CD4-positive, alpha-beta T cell treated with Interleukin-17A for 4 hours (primary cell): ENCODE data around the gene MBTD1.
"Not testable (repeated sequence)": the region's sequence is repeated elsewhere in the genome, so short reads cannot be mapped to it uniquely, and the experiment has no call there.

ENCODE experiments used
- DNase-seq: peaks from one replicate; pipeline ENCODE4 v3.0.0-alpha.2; 2020; ENCODE audit warnings: mixed read lengths

Gene MBTD1

DNA sequence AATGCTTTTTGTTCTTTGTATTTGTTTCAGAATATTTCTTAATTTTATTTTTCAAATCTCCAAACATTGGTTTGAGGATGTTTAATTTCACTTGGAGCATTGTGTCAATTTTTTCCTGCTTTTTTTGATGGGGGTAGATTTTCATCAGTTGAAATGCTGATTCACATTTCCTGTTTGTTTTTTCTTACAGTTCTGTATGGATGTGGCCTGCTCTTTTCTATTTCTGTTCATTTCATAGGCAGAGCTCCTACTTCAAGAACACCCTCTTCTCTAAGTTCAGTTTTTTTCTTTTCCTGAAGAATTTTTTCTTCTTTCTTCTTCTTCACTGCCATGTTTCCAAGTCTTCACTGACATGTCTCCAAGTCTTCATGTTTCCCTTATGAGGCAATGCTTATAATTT, 8.8 kb downstream of the MBTD1 start:
- no peak for DNase-seq

- DNase-seq: no peak
Observed at GRCh38 chr17:51250314-51250840, 9.5 kb downstream of the MBTD1 start.

GRCh38 chr17:51245535-51245934, 14.3 kb downstream of the MBTD1 start:
- no peak for DNase-seq

GRCh38 chr17:51244041-51244440, 15.8 kb downstream of the MBTD1 start:
- no peak for DNase-seq

DNA sequence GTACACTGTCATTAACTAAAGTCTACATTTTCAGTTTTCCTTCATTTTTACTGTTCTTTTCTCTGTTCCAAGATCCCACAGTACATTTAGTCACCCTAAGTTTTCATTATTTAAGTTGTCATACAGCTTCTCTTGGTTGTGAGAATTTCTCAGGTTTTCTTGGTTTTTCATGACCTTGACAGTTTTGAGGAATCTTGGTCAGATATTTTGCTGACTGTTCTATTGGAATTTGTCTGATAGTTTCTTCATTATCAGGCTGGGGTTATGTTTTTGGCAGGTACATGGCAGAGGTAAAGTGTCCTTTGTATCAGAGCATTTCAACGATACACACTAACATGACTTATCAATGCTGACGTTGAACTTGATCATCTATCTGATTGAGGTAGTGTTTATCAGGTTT, 19.6 kb downstream of the MBTD1 start:
- no peak for DNase-seq

DNA sequence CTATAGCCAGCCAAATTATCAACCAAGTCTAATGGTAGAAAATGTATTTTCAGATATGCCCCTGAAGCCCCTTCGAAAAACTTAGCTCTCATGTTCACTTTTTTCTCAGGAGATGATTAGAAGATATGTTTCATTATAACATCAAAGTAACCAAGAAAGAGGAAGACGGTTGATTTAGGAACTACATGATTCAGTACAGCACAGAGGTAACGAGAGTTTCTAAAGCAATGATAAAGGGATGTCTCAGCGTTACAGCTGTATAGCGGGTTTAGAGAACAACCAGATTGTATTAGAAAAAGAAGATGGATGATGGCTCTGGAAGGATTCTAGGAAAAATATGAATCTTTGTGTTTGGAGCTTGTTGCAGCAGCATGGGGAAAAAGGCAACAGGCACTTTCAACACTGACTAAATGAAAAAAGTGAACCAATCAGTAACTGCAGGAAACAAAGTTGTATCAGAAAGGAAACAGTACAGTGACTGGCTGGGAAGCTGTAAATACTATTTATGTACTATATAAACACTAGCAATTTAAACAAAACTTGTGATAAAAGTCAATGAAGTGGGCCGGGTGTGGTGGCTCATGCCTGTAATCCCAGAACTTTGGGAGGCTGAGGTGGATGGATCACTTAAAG, 21.5 kb downstream of the MBTD1 start:
- DNase-seq: no peak

GRCh38 chr17:51234162-51234561, 25.7 kb downstream of the MBTD1 start:
- DNase-seq: no peak

DNA sequence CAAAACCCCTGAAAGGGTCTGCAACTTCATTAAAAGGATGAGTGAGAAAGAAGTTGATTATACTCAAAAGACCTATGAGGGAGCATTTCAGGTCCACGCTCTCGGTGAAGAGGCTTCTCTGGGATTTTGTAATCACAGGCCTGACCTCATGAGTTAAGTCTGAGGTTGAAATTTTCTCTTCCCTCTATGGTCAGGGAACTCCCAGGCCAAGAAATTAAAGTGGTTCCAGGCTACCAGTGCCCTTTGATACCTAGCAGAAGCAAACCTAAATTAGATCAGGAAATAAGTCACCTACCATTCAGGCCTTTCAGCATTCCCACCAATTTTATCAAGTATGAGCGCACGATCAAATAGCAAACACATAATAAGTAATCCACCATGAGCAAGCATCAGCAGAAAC, 27.9 kb downstream of the MBTD1 start:
- no peak for DNase-seq

GRCh38 chr17:51230306-51230705, 29.5 kb downstream of the MBTD1 start:
- no peak for DNase-seq

DNA sequence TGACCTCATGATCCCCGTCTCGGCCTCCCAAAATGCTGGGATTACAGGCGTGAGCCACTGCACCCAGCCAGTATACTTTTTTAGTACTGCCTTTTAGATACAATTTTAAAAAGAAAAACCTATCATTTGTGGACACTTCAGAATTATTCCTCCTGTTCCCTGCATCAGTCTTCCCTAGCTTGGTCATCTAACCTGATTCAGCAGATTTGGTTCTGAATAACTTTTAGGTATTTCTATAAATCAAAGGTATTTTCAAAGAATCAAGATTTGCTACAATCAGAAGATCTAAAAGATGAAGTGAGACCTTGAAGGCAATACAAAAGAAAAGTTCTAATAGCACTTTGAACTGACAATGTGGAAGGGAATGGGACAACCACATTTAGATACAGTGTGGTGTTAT, 30.0 kb downstream of the MBTD1 start:
- no peak for DNase-seq

DNA sequence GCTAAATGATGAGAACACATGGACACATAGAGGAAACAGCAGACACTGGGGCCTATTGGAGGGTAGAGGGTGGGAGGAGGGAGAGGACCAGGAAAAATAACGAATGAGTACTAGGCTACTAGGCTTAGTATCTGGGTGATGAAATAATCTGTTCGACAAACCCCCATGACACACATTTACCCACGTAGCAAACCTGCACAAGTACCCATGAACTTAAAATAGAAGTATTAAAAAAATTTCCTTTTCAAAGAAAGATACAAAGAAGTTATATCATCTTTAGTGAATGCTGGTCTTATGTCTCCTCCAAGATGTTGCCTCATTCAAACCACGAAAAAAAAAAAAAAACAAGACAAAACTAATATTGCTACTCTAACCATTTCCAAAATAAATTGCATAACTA, 31.7 kb downstream of the MBTD1 start:
- no peak for DNase-seq

GRCh38 chr17:51225523-51225922, 34.3 kb downstream of the MBTD1 start:
- not testable (repeated sequence) for DNase-seq

GRCh38 chr17:51224402-51225262, 35.2 kb downstream of the MBTD1 start:
- DNase-seq: no peak

DNA sequence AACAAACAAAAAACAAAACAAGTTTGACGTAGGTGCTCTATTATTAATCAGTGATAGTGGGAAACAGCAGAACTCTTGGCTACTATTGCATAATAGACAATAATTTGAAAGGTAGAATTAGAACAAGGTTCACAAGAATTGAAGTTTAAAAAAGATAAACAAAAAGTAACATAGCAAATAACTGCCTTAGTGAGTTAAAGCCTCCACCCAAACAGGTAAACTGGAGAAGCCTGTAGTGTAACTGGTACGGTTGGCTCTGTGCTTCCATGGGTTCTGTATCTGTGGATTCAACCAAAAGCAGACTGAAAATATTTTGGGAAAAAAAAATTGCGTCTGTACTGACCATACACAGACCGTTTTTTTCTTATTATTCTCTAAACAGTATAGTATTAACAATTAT, 38.5 kb downstream of the MBTD1 start:
- no peak for DNase-seq

GRCh38 chr17:51217946-51218345, 41.9 kb downstream of the MBTD1 start:
- DNase-seq: no peak

- DNase-seq: no peak
Observed at GRCh38 chr17:51214920-51215319, 44.9 kb downstream of the MBTD1 start.

- no peak for DNase-seq
Observed at GRCh38 chr17:51203838-51204237, 56.0 kb downstream of the MBTD1 start.

- no peak for DNase-seq
Observed at GRCh38 chr17:51200846-51201245, 59.0 kb downstream of the MBTD1 start.

DNA sequence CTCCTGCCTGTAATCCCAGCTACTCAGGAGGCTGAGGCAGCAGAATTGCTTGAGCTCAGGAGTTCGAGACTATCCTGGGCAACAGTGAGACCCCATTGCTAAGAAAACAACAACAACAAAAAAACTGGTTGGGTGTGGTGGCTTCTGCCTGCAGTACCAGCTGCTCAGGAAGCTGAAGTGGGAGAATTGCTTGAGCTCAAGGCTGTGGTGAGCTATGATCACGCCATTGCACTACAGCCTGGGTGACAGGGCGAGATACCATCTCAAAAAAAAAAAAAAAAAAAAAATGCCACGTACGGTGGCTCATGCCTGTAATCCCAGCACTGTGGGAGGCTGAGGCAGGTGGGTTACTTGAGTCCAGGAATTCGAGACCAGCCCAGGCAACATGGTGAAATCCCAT, 59.6 kb downstream of the MBTD1 start:
- DNase-seq: peak; percentile 10

DNA sequence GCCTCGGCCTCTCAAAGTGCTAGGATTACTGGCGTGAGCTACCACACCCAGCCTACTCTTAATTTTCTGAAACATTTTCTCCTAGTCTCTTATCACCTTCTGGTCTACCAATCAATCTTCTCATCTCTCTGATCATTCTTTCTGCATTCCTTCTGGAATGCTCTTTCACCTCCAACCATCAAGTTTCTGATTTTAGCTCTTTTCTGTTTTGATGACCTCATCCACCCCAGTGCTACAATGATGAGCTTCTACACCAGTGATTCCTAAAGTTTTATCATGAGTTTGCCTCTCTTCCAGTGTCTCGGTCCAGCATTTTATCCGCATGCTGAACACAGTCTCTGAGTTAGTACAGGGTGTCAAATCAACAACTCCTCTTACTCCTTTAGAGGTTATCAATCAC, 62.1 kb downstream of the MBTD1 start:
- DNase-seq: no peak

- no peak for DNase-seq
Observed at GRCh38 chr17:51191895-51192294, 68.0 kb downstream of the MBTD1 start.

GRCh38 chr17:51189628-51190027, 70.2 kb downstream of the MBTD1 start:
- DNase-seq: no peak

DNA sequence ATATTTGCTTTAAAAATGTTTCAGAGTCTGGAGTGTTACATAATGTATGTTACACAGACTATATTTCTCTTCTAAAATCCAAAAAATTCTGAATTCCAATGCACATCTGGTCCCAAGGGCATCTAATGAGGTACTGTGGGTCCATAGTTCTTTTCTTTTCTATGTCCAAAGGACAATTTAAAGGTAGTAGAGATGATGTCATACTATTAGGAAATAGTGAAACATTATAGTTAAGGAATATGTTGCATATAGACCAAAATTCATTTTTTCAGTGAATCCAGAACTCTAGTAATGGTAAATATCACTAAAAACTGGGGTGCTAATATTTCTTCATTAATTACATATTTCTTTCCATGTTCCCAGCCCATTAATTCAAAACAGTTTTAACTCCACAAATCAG, 70.7 kb downstream of the MBTD1 start:
- no peak for DNase-seq

DNA sequence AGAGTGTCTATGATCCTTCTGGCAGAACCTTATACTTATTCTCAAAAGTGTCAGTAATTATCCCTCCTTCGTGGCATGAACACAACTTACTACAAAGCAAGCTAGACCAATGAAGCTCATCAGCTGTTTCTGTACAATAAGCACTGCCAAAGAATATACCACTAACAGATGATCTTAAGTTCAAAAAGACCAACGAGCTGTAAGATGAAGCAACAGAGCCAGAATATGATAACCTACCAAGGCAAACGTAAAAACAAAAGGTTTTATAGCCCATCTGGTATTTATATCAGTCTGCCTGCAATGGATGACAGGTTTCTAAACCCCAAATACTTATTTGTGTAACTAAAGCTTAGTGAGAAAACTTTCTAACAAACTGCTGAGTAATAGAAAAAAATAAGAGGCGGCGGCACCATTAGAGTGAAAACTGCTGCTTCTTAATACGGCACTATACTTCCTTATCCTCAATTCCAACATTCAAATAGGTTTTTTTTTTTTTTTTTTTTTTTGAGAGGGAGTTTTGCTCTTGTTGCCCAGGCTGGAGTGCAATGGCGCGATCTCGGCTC, 71.5 kb downstream of the MBTD1 start:
- no peak for DNase-seq
